CD4-positive, alpha-beta T cell treated with Interleukin-6 for 4 hours (primary cell): ENCODE measurements around the gene GSC.
"Not testable (repeated sequence)": the region's sequence is repeated elsewhere in the genome, so short reads cannot be mapped to it uniquely, and the experiment has no call there.

Source experiments
- DNase-seq: peaks from one replicate; pipeline ENCODE4 v3.0.0-alpha.2; 2020; ENCODE audit warnings: mixed read lengths

The GSC gene

GRCh38 chr14:94771158-94771905 lies 1.4 kb upstream of the GSC start:
- DNase-seq, result no peak

GRCh38 chr14:94770815-94771157 lies 873 bp upstream of the GSC start:
- no peak for DNase-seq

- DNase-seq, result no peak
Measured at GRCh38 chr14:94770251-94770749, 387 bp upstream of the GSC start.

GRCh38 chr14:94768521-94769390 lies 1.2 kb downstream of the GSC start:
- DNase-seq, result no peak

- no peak for DNase-seq
Measured at GRCh38 chr14:94768141-94768520, 1.8 kb downstream of the GSC start.

GRCh38 chr14:94767321-94767878 lies 2.5 kb downstream of the GSC start:
- DNase-seq, result no peak

GRCh38 chr14:94764573-94764972 lies 5.3 kb downstream of the GSC start:
- DNase-seq, result no peak

- DNase-seq, result no peak
Measured at GRCh38 chr14:94762431-94762830, 7.5 kb downstream of the GSC start.

- DNase-seq, result no peak
Measured at GRCh38 chr14:94761997-94762377, 7.9 kb downstream of the GSC start.

- no peak for DNase-seq
Measured at GRCh38 chr14:94761348-94761996, 8.4 kb downstream of the GSC start.

GRCh38 chr14:94756310-94756882 lies 13.5 kb downstream of the GSC start:
- no peak for DNase-seq

GRCh38 chr14:94754391-94754942 lies 15.4 kb downstream of the GSC start:
- no peak for DNase-seq

- no peak for DNase-seq
Measured at GRCh38 chr14:94752591-94753436, 17.1 kb downstream of the GSC start.

GRCh38 chr14:94751956-94752355 lies 18.0 kb downstream of the GSC start:
- DNase-seq, result no peak

- DNase-seq, result no peak
Measured at GRCh38 chr14:94751321-94751720, 18.6 kb downstream of the GSC start.

GRCh38 chr14:94750371-94750770 lies 19.5 kb downstream of the GSC start:
- no peak for DNase-seq

GRCh38 chr14:94748667-94749347 lies 21.1 kb downstream of the GSC start:
- no peak for DNase-seq

- no peak for DNase-seq
Measured at GRCh38 chr14:94747739-94748138, 22.2 kb downstream of the GSC start.

GRCh38 chr14:94747153-94747552 lies 22.8 kb downstream of the GSC start:
- DNase-seq, result not testable (repeated sequence)

GRCh38 chr14:94746131-94746530 lies 23.8 kb downstream of the GSC start:
- no peak for DNase-seq

- no peak for DNase-seq
Measured at GRCh38 chr14:94738751-94739150, 31.2 kb downstream of the GSC start.
